Activated T-helper 1 cell treated with anti-CD3 and anti-CD28 coated beads, Interleukin-2, amount 50 U/mL, for 16 hours (primary cell): ENCODE measurements around the gene BMPR1B.
"Not testable (repeated sequence)": the region's sequence is repeated elsewhere in the genome, so short reads cannot be mapped to it uniquely, and the experiment has no call there.

Experiments used
- DNase-seq, 2 donors: peaks; one replicate each; pipeline ENCODE4 v3.0.0-alpha.2; 2020; ENCODE audit warnings: low read depth in 1 of 2, low spot score in 1 of 2

BMPR1B gene

GRCh38 chr4:95124906-95125504 is 367.2 kb downstream of the BMPR1B start:
- DNase-seq, result no peak

DNA sequence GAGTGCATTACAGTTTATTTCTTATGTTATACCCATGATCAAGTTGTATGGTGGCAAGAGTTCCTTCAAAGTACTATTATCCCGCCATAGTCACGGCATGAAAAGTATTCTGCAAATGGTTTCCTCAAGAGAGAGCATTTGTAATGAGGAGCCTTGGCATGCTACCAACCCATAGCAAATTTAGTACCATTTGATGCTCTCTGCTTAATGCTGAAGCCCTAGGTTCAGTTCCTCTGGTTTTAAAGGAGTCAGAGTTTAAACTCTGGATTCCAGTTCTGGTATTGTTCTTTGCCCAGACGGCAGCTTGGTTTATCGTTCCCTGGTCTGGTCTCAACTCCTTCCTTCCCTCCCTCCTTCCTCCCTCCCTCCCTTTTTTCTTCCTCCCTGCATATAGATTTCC is 371.3 kb downstream of the BMPR1B start:
- DNase-seq, result no peak

GRCh38 chr4:95129821-95130311 is 372.1 kb downstream of the BMPR1B start:
- no peak for DNase-seq

- not testable (repeated sequence) for DNase-seq
These were observed 376.3 kb downstream of the BMPR1B start for GRCh38 chr4:95134016-95134415.

- DNase-seq, result not testable (repeated sequence)
These were observed 381.7 kb downstream of the BMPR1B start for GRCh38 chr4:95139424-95139823.

DNA sequence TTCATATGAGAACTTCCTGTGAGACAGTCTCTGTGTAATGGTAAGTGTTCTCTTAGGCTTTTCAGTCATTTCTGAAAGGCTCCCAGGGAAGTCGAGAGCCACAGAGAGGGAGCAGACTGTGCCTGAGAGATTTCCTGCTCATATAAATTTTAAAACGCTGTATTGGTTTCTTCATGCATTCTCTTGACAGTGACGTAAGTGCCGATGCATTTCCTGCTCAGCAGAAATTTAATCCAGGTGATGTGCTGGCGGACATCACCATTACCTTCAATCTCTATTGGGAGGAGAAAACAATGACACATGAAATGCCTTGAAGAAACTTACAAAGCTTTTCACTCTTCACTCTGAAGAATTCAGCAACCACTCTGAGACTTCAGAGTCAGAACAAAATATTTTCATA is 383.6 kb downstream of the BMPR1B start:
- no peak for DNase-seq

GRCh38 chr4:95142932-95143331 is 385.2 kb downstream of the BMPR1B start:
- DNase-seq, result no peak

- no peak for DNase-seq
These were observed 393.5 kb downstream of the BMPR1B start for GRCh38 chr4:95151255-95151654.

GRCh38 chr4:95153182-95153581 is 395.4 kb downstream of the BMPR1B start:
- no peak for DNase-seq

DNA sequence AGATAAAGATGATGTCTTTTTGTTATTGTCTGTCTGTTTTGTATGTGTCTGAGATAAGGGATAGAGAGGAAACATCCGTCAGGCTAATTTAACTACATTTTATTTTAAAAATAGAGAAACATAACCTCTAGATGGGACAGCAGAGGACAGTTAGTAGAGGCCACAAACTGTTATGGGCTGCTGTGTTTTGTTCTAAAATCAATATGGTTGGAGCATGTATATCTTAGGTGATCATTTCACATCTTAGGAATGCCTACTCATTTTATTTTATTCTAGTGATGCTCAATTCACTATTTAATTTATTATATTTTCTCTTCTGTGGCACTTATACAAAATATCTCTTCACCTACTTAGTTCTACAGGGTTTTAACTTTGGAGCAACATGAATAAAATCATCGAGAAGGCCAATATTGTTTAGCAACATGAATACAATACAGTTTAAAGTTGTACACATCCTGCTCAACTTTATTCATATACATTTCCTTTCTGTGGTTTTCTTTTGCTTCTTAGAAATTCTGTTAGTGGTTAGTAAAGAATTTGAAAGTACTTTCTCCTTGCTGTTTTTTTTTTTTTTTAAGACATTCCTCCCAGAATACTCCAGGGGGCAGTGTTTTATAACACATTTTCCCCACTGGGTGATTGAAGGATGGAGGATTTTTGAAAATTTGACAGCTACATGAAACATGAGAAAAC is 398.1 kb downstream of the BMPR1B start:
- DNase-seq, result no peak

GRCh38 chr4:95156452-95156765 is 398.7 kb downstream of the BMPR1B start:
- no peak for DNase-seq

GRCh38 chr4:95157596-95157995 is 399.8 kb downstream of the BMPR1B start:
- DNase-seq, result no peak

GRCh38 chr4:95158045-95158444 is 400.3 kb downstream of the BMPR1B start:
- DNase-seq, result no peak

DNA sequence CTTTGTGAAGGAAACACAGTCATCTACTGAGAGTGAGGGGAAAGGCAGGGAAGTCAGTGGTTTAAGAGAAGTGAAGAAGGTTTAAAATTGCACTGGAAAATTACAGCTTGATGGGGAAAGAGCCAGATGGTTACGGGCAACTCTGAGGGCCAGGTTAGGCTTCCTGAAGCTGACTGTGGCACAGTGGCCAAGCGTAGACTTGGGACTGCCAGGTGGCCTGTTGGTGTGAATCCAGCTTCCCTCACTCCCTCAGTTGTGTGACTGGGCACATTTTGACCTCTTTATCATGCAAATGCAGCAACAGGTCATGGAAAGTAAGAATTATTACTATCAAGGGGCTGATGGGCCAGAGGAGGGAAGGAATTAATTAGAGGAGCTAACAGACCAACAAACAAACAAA is 400.9 kb downstream of the BMPR1B start:
- DNase-seq, result no peak

GRCh38 chr4:95159384-95159783 is 401.6 kb downstream of the BMPR1B start:
- DNase-seq, result no peak

DNA sequence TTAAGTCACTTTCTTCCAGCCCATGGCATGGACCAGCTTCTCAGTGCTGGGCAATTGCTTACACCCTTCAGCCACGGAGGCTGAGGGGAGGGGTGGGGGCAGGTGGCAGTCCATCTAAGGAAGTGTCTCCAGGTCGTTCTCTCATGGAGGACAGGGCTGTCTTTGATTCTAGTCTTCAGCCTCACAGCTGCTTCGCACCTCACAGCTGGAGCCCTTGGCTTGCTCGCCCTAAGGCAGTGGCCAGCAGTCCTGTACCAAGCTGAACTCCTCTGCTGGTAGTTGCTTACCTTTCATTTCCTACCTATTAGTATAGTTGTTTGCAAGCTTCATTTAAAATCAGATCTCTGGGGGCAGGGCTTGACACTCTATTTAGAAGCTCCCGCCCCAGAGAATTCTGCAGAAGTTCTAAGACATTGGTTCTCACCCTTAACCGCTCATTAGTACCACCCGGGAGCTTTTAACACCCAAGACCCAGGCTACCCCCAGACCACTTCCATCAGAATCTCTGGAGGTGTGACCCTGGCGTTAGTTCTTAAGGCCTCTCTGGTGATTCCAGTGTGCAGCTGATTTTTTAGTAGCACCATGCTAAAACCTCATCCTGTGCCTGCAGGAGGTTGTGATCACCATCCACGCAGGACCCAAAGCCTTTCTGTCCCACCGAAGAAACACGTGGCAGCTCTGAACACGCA is 404.2 kb downstream of the BMPR1B start:
- DNase-seq, result no peak

- DNase-seq, result no peak
These were observed 405.1 kb downstream of the BMPR1B start for GRCh38 chr4:95162867-95163266.

GRCh38 chr4:95165926-95166524 is 408.3 kb downstream of the BMPR1B start:
- no peak for DNase-seq

- DNase-seq, result no peak
These were observed 410.1 kb downstream of the BMPR1B start for GRCh38 chr4:95167805-95168204.

- no peak for DNase-seq
These were observed 412.4 kb downstream of the BMPR1B start for GRCh38 chr4:95170176-95170575.

- not testable (repeated sequence) for DNase-seq
These were observed 413.6 kb downstream of the BMPR1B start for GRCh38 chr4:95171377-95171776.

GRCh38 chr4:95178938-95179337 is 421.2 kb downstream of the BMPR1B start:
- DNase-seq, result no peak
